BLaER1 treated with 17β-estradiol and CSF1 and Interleukin-3, amounts not matched to agents 10 nM and 100 nM (cell line): ENCODE results near the gene USP43.

Source experiments
- H3K27ac ChIP-seq, 11 experiments: shearing (Covaris generic); formaldehyde crosslinking; 2 replicates each; pipeline ENCODE4 v1.8.1; 2022
- H3K27me3 ChIP-seq, 11 experiments: shearing (Covaris generic); formaldehyde crosslinking; 2 replicates each; pipeline ENCODE4 v1.8.1; 2022
- H3K36me3 ChIP-seq, 11 experiments: shearing (Covaris generic); formaldehyde crosslinking; 2 replicates each; pipeline ENCODE4 v1.8.1; 2022
- H3K4me1 ChIP-seq, 10 experiments: shearing (Covaris generic); formaldehyde crosslinking; 2 replicates each; pipeline ENCODE4 v1.8.1; 2022
- H3K4me2 ChIP-seq, 11 experiments: shearing (Covaris generic); formaldehyde crosslinking; 2 replicates each; pipeline ENCODE4 v1.8.1; 2022
- H3K4me3 ChIP-seq, 10 experiments: shearing (Covaris generic); formaldehyde crosslinking; 2 replicates each; pipeline ENCODE4 v1.8.1; 2022
- H3K9ac ChIP-seq, 11 experiments: shearing (Covaris generic); formaldehyde crosslinking; 2 replicates each; pipeline ENCODE4 v1.8.1; 2022
- H3K9me3 ChIP-seq, 11 experiments: shearing (Covaris generic); formaldehyde crosslinking; replicated peaks in 1 of 11; 2 replicates each; pipeline ENCODE4 v1.8.1; 2022
- H4K20me1 ChIP-seq, 11 experiments: shearing (Covaris generic); formaldehyde crosslinking; 2 replicates each; pipeline ENCODE4 v1.8.1; 2022
- Cebpa-rat ChIP-seq, 11 experiments: shearing (Covaris generic); IDR thresholded peaks; 2 replicates each; pipeline ENCODE4 v1.8.1; 2022

Gene USP43

GRCh38 chr17:9693755-9694154 lies 48.4 kb downstream of the USP43 start:
- H3K4me3 ChIP-seq = no peak overlapping the region
- peaks cover 0 to 15% (median 9%) of the 10 kb centered on the region in 10 experiments; a peak in 12 of 20 replicates for H3K4me1 ChIP-seq
- H3K36me3 ChIP-seq = peaks cover 6 to 52% (median 27%) of the 10 kb centered on the region in 11 experiments; a peak in 18 of 22 replicates
- no peaks in the 10 kb centered on the region for H4K20me1 ChIP-seq
- no peak overlapping the region for H3K27ac ChIP-seq
- no peak for TF ChIP-seq Cebpa-rat (IDR thresholded peaks at IDR 0.05)
- H3K4me2 ChIP-seq = no peak overlapping the region
- H3K9ac ChIP-seq = no peak overlapping the region
- H3K9me3 ChIP-seq = peaks cover 14 to 28% (median 25%) of the 10 kb centered on the region in 11 experiments; a peak in 21 of 22 replicates
- no peaks in the 10 kb centered on the region for H3K27me3 ChIP-seq

- Histone ChIP-seq H3K4me1 (peaks cover 4 to 42% (median 33%) of the 10 kb centered on the region in 10 experiments; a peak in 17 of 20 replicates), H3K4me3 (no peak overlapping the region), H3K4me2 (no peak overlapping the region), H3K27me3 (no peaks in the 10 kb centered on the region), H3K9ac (no peak overlapping the region), H3K9me3 (peaks cover 14 to 28% (median 25%) of the 10 kb centered on the region in 11 experiments; a peak in 21 of 22 replicates), H4K20me1 (no peaks in the 10 kb centered on the region), H3K27ac (no peak overlapping the region), H3K36me3 (peaks cover 6 to 45% (median 25%) of the 10 kb centered on the region in 11 experiments; a peak in 17 of 22 replicates)
- TF ChIP-seq Cebpa-rat (IDR thresholded peaks at IDR 0.05) = no peak
Observed at GRCh38 chr17:9696279-9697044, 51.1 kb downstream of the USP43 start.

- Histone ChIP-seq H3K27ac (no peak overlapping the region), H3K4me3 (no peak overlapping the region), H3K36me3 (peaks cover 0 to 27% (median 17%) of the 10 kb centered on the region in 11 experiments; a peak in 17 of 22 replicates), H3K9ac (peak overlapping the region in 1 of 11 experiments; percentile 20; a peak in 1 of 22 replicates), H3K4me2 (peak overlapping the region in 9 of 11 experiments; percentile 29 to 96 (median 62); a peak in 17 of 22 replicates), H3K27me3 (no peaks in the 10 kb centered on the region), H3K4me1 (peaks cover 19 to 79% (median 68%) of the 10 kb centered on the region in 10 experiments), H3K9me3 (peaks cover 14 to 28% (median 25%) of the 10 kb centered on the region in 11 experiments; a peak in 21 of 22 replicates), H4K20me1 (no peaks in the 10 kb centered on the region)
- TF ChIP-seq Cebpa-rat (IDR thresholded peaks at IDR 0.05) = no peak
Observed at GRCh38 chr17:9700136-9700535, 54.8 kb downstream of the USP43 start.

GRCh38 chr17:9700754-9701476 lies 55.6 kb downstream of the USP43 start:
- peaks cover 8 to 24% (median 19%) of the 10 kb centered on the region in 11 experiments; a peak in 21 of 22 replicates for H3K9me3 ChIP-seq
- TF ChIP-seq Cebpa-rat (IDR thresholded peaks at IDR 0.05) = no peak

GRCh38 chr17:9702482-9702881 lies 57.2 kb downstream of the USP43 start:
- Histone ChIP-seq H3K27me3 (no peaks in the 10 kb centered on the region), H4K20me1 (no peaks in the 10 kb centered on the region), H3K36me3 (peaks cover 0 to 5% (median 0%) of the 10 kb centered on the region in 11 experiments; a peak in 4 of 22 replicates), H3K9me3 (peaks cover 0 to 8% (median 4%) of the 10 kb centered on the region in 11 experiments; a peak in 12 of 22 replicates), H3K4me2 (peak overlapping the region; percentile 46 to 96 (median 78)), H3K4me3 (no peak overlapping the region; a peak in 1 of 20 replicates), H3K9ac (peak overlapping the region in 3 of 11 experiments; percentile 18 to 44 (median 37); a peak in 1 of 22 replicates), H3K4me1 (peaks cover 19 to 93% (median 79%) of the 10 kb centered on the region in 10 experiments), H3K27ac (peak overlapping the region in 5 of 11 experiments; percentile 12 to 55 (median 27); a peak in 6 of 22 replicates)
- no peak for TF ChIP-seq Cebpa-rat (IDR thresholded peaks at IDR 0.05)

More at GRCh38 chr17:9700754-9701476, 55.6 kb downstream of the USP43 start:
- Histone ChIP-seq H3K4me2 (peak overlapping the region in 8 of 11 experiments; percentile 9 to 96 (median 75); a peak in 14 of 22 replicates), H4K20me1 (no peaks in the 10 kb centered on the region), H3K9ac (no peak overlapping the region), H3K27ac (no peak overlapping the region), H3K4me3 (no peak overlapping the region), H3K27me3 (no peaks in the 10 kb centered on the region), H3K36me3 (peaks cover 0 to 20% (median 10%) of the 10 kb centered on the region in 11 experiments; a peak in 17 of 22 replicates), H3K4me1 (peaks cover 19 to 87% (median 75%) of the 10 kb centered on the region in 10 experiments)

- Histone ChIP-seq H3K4me2 (peak overlapping the region; percentile 46 to 96 (median 78)), H3K9ac (peak overlapping the region in 5 of 11 experiments; percentile 24 to 60 (median 37); a peak in 9 of 22 replicates)
- TF ChIP-seq Cebpa-rat (IDR thresholded peaks at IDR 0.05) = no peak
Observed at GRCh38 chr17:9702914-9703780, 57.8 kb downstream of the USP43 start.

GRCh38 chr17:9703781-9704082 lies 58.4 kb downstream of the USP43 start:
- Histone ChIP-seq H3K9me3 (peaks cover 0 to 5% (median 0%) of the 10 kb centered on the region in 11 experiments; a peak in 1 of 22 replicates), H4K20me1 (no peaks in the 10 kb centered on the region), H3K36me3 (peaks cover 0 to 7% (median 0%) of the 10 kb centered on the region in 11 experiments; a peak in 2 of 22 replicates), H3K4me2 (peak overlapping the region; percentile 46 to 96 (median 78)), H3K4me3 (peak overlapping the region in 2 of 10 experiments; percentile 26 to 46; a peak in 2 of 20 replicates), H3K4me1 (peaks cover 15 to 80% (median 72%) of the 10 kb centered on the region in 10 experiments), H3K9ac (peak overlapping the region in 3 of 11 experiments; percentile 24 to 60 (median 44); a peak in 6 of 22 replicates), H3K27me3 (no peaks in the 10 kb centered on the region), H3K27ac (peak overlapping the region in 5 of 11 experiments; percentile 23 to 55 (median 32); a peak in 8 of 22 replicates)
- TF ChIP-seq Cebpa-rat (IDR thresholded peaks at IDR 0.05) = no peak

More at GRCh38 chr17:9702914-9703780, 57.8 kb downstream of the USP43 start:
- H3K4me1 ChIP-seq = peaks cover 18 to 86% (median 76%) of the 10 kb centered on the region in 10 experiments
- peaks cover 0 to 5% (median 0%) of the 10 kb centered on the region in 11 experiments; a peak in 3 of 22 replicates for H3K9me3 ChIP-seq
- no peaks in the 10 kb centered on the region for H4K20me1 ChIP-seq
- no peaks in the 10 kb centered on the region for H3K27me3 ChIP-seq
- H3K27ac ChIP-seq = peak overlapping the region in 6 of 11 experiments; percentile 12 to 55 (median 36); a peak in 10 of 22 replicates
- peak overlapping the region in 3 of 10 experiments; percentile 8 to 46 (median 26); a peak in 2 of 20 replicates for H3K4me3 ChIP-seq
- peaks cover 0 to 6% (median 0%) of the 10 kb centered on the region in 11 experiments; a peak in 2 of 22 replicates for H3K36me3 ChIP-seq
